DMS 273 (cell line): ENCODE measurements around the gene CD70.
"Not testable (repeated sequence)": the region's sequence is repeated elsewhere in the genome, so short reads cannot be mapped to it uniquely, and the experiment has no call there.

Source experiments
- DNase-seq: peaks from one replicate; lab custom pipeline; 2025; ENCODE audit not compliant: unreplicated experiment; lab: John Stamatoyannopoulos, UW

Gene CD70

GRCh38 chr19:6598254-6598892 is 7.4 kb upstream of the CD70 start:
- not testable (repeated sequence) for DNase-seq

DNA sequence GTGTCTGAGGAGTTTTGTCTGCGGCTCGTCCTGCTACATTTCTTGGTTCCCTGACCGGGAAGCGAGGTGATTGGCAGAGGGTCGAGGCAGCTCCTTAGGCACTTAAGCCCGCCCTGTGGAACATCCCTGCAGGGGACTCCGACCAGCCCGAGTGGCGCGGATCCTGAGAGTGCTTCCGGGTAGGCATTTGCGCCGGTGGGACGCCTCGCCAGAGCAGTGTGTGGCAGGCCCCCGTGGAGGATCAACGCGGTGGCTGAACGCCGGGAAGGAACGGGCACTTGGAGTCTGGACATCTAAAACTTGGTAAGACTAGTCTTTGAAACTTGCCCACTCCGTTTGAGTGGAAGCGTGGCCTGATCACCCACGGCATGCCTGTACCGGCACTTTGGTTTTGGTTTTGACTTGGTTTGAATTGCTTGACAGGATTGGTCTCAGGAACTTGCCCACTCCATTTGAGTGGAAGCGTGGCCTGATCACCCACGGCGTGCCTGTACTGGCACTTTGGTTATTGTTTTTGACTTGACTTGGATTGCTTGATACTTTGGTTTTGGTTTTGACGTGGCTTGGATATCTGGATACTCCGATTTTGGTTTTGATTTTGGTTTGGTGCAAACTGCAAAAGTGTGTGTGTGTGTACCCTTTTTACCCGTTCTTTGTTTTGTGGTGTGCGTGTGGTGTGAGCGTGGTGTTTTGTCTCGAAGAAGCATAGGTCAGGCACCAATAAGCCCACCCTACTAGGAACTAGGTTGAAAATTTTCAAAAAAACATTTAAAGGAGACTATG is 6.7 kb upstream of the CD70 start:
- DNase-seq = not testable (repeated sequence)

GRCh38 chr19:6596621-6597020 is 5.7 kb upstream of the CD70 start:
- DNase-seq = no peak

GRCh38 chr19:6593651-6594416 is 2.9 kb upstream of the CD70 start:
- DNase-seq = no peak

- DNase-seq = no peak
These were observed 608 bp downstream of the CD70 start for GRCh38 chr19:6590258-6590826.

- DNase-seq = no peak
These were observed 1.2 kb downstream of the CD70 start for GRCh38 chr19:6589711-6590257.

- no peak for DNase-seq
These were observed 2.2 kb downstream of the CD70 start for GRCh38 chr19:6588508-6589345.

GRCh38 chr19:6587998-6588507 is 2.9 kb downstream of the CD70 start:
- DNase-seq = no peak

DNA sequence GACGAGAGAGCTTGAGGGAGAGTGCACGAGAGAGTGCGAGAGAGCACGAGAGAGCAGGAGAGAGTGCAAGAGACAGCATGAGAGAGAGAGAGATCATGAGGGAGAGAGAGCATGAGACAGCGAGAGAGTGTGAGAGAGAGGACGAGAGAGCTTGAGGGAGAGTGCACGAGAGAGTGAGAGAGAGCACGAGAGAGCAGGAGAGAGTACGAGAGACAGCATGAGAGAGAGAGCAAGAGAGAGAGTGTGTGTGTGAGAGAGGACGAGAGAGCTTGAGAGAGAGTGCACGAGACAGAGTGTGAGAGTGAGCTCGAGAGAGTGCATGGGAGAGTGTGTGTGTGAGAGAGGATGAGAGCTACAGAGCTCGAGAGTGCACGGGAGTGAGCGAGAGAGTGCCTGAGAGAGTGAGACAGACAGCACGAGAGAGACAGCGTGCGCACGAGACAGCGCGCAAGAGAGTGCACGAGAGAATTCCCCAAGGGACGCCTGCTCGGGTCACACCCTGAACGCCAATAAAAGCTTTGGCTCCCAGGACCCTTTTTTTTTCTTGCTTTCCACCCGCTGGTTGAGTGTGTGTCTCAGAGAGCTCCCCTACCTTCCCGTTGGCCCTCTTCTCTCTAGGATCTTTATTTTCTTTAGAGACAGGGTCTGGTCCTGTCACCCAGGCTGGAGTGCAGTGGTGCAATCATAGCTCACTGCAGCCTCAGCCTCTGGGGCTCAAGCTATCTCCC is 3.7 kb downstream of the CD70 start:
- no peak for DNase-seq

GRCh38 chr19:6586726-6587092 is 4.2 kb downstream of the CD70 start:
- no peak for DNase-seq

DNA sequence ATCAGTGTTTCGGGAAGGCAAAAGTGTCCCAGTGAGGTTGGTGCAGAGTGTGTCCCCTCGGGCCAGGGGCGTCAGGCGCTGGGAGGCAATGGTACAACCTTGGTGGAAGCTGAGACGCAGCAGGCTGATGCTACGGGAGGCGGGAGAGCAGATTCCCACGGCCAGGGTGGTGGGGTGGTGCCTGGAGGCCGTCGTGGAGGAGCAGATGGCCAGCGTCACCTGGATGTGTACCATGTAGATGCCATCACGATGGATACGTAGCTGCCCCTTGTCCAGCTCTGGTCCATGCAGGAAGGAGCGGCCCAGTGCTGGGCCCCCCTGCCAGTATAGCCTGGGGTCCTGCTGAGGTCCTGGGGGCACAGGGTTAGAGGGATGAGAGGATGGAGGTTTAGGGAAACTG is 4.9 kb downstream of the CD70 start:
- DNase-seq = no peak

DNA sequence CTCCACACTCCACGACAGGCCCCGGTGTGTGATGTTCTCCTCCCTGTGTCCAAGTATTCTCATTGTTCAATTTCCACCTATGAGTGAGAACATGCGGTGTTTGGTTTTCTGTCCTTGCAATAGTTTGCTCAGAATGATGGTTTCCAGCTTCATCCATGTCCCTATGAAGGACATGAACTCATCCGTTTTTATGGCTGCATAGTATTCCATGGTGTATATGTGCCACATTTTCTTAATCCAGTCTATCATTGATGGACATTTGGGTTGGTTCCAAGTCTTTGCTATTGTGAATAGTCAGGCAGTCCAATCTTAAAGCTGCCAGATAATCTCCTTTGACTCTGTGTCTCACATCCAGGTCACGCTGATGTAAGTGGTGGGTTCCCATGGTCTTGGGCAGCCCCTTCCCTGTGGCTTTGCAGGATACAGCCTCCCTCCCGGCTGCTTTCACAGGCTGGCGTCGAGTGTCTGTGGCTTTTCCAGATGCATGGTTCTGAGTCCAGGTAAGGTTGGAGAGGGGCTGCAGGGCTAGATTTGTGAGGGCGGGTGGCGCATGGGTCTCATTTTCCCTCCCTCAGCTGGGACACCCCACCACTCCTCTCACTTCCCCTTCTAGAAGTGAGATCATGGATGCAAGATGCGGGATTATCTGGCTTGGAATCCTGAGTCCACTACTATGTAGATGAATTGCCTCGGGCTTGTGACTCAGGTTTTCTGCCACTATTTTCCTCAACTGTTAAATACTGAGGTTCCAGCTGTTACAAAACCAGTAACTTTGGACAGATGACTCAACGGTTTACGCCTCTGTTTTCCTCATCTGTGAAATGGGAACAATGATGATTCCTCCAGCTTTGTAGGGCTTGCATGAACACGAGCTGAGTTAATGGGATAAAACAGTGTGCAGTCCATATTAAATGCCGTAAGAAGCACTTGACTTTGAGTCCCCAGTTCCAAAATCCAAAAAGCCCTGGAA is 8.2 kb downstream of the CD70 start:
- not testable (repeated sequence) for DNase-seq

- DNase-seq = no peak
These were observed 10.6 kb downstream of the CD70 start for GRCh38 chr19:6580313-6580712.

DNA sequence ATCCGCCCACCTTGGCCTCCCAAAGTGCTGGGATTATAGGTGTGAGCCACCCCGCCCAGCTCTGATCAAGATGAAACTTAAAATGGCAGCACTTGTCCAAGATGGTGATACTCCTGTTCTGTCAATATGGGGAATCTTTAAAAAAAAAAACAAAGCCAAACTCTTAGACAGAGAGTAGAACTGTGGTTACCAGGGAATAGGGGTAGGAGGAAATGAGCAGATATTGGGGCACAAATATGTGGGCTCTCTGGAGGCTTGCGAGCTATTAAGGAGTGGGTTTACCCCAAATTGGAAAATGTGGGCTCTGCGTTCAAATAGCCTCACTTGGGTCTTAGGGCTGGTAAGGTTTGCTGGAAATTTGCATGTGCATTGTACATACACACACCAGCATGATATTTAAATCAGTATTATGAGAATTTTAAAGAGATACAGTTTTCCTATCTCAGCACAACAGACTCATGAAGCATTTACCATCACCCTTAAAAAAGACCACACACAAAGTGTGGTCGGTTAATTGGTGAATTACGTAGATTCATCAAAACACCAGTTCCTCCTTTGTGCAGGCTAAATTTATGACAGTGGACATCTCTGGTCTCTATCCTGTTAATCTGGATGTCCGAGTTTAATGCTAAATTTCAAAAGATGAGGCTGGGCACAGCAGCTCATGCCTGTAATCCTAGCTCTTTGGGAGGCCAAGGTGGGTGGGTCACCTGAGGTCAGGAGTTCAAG is 11.3 kb downstream of the CD70 start:
- no peak for DNase-seq

- DNase-seq = no peak
These were observed 13.3 kb downstream of the CD70 start for GRCh38 chr19:6577476-6578125.

DNA sequence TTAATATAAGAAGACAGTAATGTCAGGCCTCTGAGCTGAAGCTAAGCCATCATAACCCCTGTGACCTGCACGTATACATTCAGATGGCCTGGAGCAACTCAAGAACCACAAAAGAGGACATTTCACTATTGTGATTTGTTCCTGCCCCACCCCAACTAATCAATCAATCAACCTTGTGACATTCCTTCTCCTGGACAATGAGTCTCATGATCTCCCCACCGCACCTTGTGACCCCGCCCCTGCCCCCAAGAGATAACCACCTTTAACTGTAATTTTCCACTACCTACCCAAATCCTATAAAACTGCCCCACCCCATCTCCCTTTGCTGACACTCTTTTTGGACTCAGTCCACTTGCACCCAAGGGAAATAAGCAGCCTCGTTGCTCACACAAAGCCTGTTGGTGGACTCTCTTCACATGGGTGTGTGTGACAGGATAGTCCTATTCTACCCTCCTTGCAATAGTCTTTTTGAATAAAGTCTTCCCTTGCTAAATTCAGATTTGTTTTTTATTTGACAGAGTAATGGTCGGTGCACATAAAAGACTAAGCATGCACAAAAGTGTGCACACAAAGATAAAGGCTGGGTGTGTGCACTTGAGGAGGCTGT is 14.0 kb downstream of the CD70 start:
- DNase-seq = no peak

DNA sequence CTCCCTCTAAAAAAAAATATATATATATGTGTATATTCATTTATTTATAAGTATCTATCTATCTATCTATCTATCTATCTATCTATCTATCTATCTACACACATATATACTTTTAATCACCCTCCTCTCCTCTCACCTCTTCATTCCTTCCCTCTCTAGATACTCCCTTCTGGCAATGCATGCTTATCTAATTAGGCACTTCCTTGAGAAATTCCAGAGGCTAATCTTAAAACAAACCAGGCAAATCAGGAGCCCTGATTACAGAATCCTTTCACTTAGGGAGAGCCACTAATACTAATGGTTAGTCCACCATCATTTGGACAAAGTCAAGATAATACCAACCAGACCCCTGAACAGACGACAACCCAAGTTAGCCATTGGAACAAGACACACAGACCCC is 17.6 kb downstream of the CD70 start:
- DNase-seq = no peak
